HEK293 (cell line): ENCODE data around the gene ITPKC.

Experiments used
- CTCF ChIA-PET: fragments of 350-600 bp; formaldehyde crosslinking; extraction: SDS; loops from one replicate; lab custom pipeline; 2021; ENCODE audit warnings: antibody characterized with exemption; lab: Yijun Ruan, JAX
- POLR2A ChIA-PET: fragments of 300-600 bp; formaldehyde crosslinking; extraction: SDS; loops from one replicate; lab custom pipeline; 2020; ENCODE audit warnings: antibody characterized with exemption, inconsistent platforms; lab: Yijun Ruan, JAX
- H3K27ac ChIP-seq: fragments of 200-500 bp; sonication (Bioruptor generic); 2 replicates; pipeline ENCODE4 v1.5.1; 2014; ENCODE audit warnings: low read depth, low read length, control low read depth, inconsistent platforms; ENCODE audit errors: extremely low read depth
- H3K36me3 ChIP-seq, 2 experiments: fragments of 200-500 bp in 1 of 2; sonication (Bioruptor generic) in 1 of 2; 1 replicate in 1 of 2; 2 replicates in 1 of 2; pipeline ENCODE4 v1.5.1; 2014 to 2017; ENCODE audit warnings: inconsistent platforms in 2 of 2, low read length in 2 of 2; ENCODE audit not compliant: control insufficient read depth in 2 of 2, insufficient read depth in 1 of 2
- H3K4me1 ChIP-seq: fragments of 200-500 bp; sonication (Bioruptor generic); 2 replicates; pipeline ENCODE4 v1.5.1; 2014; ENCODE audit warnings: mild to moderate bottlenecking, low read length, inconsistent platforms; ENCODE audit not compliant: control insufficient read depth, insufficient read depth
- H3K4me3 ChIP-seq: 2 replicates; pipeline ENCODE4 v1.5.1; 2011; ENCODE audit warnings: low read depth, mild to moderate bottlenecking, control low read depth, low read length, moderate library complexity
- H3K9me3 ChIP-seq: fragments of 200-500 bp; sonication (Bioruptor generic); 2 replicates; pipeline ENCODE4 v1.5.1; 2014; ENCODE audit warnings: low read depth, low read length, inconsistent platforms; ENCODE audit not compliant: control insufficient read depth, insufficient read depth
- EGR2 ChIP-seq: fragments of 450-650 bp; formaldehyde crosslinking; IDR thresholded peaks from 2 replicates; pipeline ENCODE4 v1.5.1; 2016; ENCODE audit warnings: low read depth, missing biosample characterization, missing genetic modification characterization
- FEZF1 ChIP-seq: fragments of 450-650 bp; formaldehyde crosslinking; IDR thresholded peaks from 2 replicates; pipeline ENCODE4 v1.5.1; 2016; ENCODE audit warnings: missing biosample characterization, missing genetic modification characterization
- GLIS1 ChIP-seq: fragments of 450-650 bp; formaldehyde crosslinking; IDR thresholded peaks from 2 replicates; pipeline ENCODE4 v1.5.1; 2016; ENCODE audit warnings: missing biosample characterization, missing genetic modification characterization
- ZBTB17 ChIP-seq: fragments of 450-650 bp; formaldehyde crosslinking; IDR thresholded peaks from 2 replicates; pipeline ENCODE4 v1.5.1; 2016; ENCODE audit warnings: missing biosample characterization, missing genetic modification characterization
- ZNF23 ChIP-seq: fragments of 450-650 bp; formaldehyde crosslinking; IDR thresholded peaks from 2 replicates; pipeline ENCODE4 v1.5.1; 2016; ENCODE audit warnings: missing biosample characterization, missing genetic modification characterization, borderline replicate concordance
- ZNF433 ChIP-seq: fragments of 450-650 bp; formaldehyde crosslinking; IDR thresholded peaks from 2 replicates; pipeline ENCODE4 v1.5.1; 2016; ENCODE audit warnings: missing biosample characterization, missing genetic modification characterization, low read depth
- ZNF830 ChIP-seq: fragments of 450-650 bp; IDR thresholded peaks from 2 replicates; pipeline ENCODE4 v1.5.0; 2018; ENCODE audit warnings: missing biosample characterization, missing genetic modification characterization, low read depth, mild to moderate bottlenecking, moderate library complexity
- ZSCAN30 ChIP-seq: fragments of 450-650 bp; IDR thresholded peaks from 2 replicates; pipeline ENCODE4 v1.5.1; 2018; ENCODE audit warnings: missing biosample characterization, mild to moderate bottlenecking, missing genetic modification characterization, moderate library complexity
- TF ChIP-seq, protein P1 (sequence below): fragments of 450-650 bp; formaldehyde crosslinking; optimal IDR thresholded peaks from 2 replicates; pipeline ENCODE3; 2016; ENCODE audit warnings: missing biosample characterization, mild to moderate bottlenecking, missing genetic modification characterization
- TF ChIP-seq, protein P2 (sequence below): fragments of 450-650 bp; formaldehyde crosslinking; IDR thresholded peaks from 2 replicates; pipeline ENCODE4 v1.5.1; 2016; ENCODE audit warnings: missing biosample characterization, missing genetic modification characterization

Gene ITPKC

DNA sequence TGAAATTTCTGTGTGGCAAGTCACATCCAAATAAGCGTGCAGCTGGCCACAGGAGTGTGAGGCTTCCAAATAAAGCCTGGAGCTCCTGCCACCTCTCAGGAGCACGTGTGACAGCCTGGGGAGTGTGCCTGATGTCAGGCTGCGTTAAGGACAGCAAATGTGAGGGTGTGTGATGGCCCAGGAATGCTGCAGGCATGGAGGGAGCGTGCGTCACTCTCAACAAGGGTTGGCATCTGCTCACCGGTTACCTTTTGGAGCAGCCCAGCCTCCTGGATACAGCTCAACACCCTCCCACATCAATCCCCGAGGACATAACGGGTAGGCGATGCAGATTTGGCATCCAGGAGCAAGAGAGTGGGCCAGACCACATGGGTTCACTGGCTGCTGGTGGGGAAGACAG lies 45.5 kb upstream of the ITPKC start:
- H3K4me3 ChIP-seq: no peak overlapping the region
- peaks cover 6% of the 10 kb centered on the region; the same call in 1 of the 2 replicates for H3K4me1 ChIP-seq
- H3K9me3 ChIP-seq: no peaks in the 10 kb centered on the region; the same call in 1 of the 2 replicates
- no peak overlapping the region for H3K27ac ChIP-seq
- TF ChIP-seq ZSCAN30 (tag by site-specific recombination) (no peak), EGR2 (tag by site-specific recombination) (0 out of 2 replicates have a peak, but pooled peaks have one; percentile 28)
- TF ChIP-seq, protein P1, sequence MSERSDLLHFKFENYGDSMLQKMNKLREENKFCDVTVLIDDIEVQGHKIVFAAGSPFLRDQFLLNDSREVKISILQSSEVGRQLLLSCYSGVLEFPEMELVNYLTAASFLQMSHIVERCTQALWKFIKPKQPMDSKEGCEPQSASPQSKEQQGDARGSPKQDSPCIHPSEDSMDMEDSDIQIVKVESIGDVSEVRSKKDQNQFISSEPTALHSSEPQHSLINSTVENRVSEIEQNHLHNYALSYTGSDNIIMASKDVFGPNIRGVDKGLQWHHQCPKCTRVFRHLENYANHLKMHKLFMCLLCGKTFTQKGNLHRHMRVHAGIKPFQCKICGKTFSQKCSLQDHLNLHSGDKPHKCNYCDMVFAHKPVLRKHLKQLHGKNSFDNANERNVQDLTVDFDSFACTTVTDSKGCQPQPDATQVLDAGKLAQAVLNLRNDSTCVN: no peak
- TF ChIP-seq, protein P2, sequence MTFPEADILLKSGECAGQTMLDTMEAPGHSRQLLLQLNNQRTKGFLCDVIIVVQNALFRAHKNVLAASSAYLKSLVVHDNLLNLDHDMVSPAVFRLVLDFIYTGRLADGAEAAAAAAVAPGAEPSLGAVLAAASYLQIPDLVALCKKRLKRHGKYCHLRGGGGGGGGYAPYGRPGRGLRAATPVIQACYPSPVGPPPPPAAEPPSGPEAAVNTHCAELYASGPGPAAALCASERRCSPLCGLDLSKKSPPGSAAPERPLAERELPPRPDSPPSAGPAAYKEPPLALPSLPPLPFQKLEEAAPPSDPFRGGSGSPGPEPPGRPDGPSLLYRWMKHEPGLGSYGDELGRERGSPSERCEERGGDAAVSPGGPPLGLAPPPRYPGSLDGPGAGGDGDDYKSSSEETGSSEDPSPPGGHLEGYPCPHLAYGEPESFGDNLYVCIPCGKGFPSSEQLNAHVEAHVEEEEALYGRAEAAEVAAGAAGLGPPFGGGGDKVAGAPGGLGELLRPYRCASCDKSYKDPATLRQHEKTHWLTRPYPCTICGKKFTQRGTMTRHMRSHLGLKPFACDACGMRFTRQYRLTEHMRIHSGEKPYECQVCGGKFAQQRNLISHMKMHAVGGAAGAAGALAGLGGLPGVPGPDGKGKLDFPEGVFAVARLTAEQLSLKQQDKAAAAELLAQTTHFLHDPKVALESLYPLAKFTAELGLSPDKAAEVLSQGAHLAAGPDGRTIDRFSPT (tag by site-specific recombination): 0 out of 2 replicates have a peak, but pooled peaks have one; percentile 11
- CTCF ChIA-PET: interaction anchor here (0.6 to 1.7 kb wide), 5 partner anchors 8 to 218 kb away, joined by 3 to 10 read pairs (median 3); no protein-coding TSS in a partner anchor
- POLR2A ChIA-PET: no interaction called here
- peaks cover 51 to 81% of the 10 kb centered on the region in 2 experiments for H3K36me3 ChIP-seq

DNA sequence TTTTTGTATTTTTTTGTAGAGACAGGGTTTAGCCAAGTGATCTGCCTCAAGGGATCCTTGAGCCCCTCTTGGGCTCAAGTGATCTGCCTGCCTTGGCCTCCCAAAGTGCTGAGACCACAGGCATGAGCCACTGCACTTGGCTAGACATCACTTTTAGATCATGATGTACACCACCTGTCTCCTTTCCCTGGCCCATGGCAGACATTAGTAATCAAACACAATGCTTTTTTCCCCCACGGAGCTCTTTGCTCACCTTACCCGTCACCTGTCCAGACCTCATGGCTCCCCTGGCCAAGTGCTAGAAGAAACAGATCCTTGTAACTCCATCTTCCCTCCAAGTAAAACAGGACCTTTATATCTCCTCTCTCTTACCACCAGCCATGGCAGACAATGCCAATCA lies 44.9 kb upstream of the ITPKC start:
- Histone ChIP-seq H3K27ac (no peak overlapping the region), H3K4me3 (no peak overlapping the region), H3K4me1 (peaks cover 3% of the 10 kb centered on the region; the same call in 1 of the 2 replicates), H3K9me3 (no peaks in the 10 kb centered on the region; the same call in 1 of the 2 replicates), H3K36me3 (peaks cover 58 to 82% of the 10 kb centered on the region in 2 experiments)
- ChIA-PET POLR2A (no interaction called here), CTCF (interaction anchor here (0.6 to 1.7 kb wide), 7 partner anchors 9 to 303 kb away, joined by 3 to 10 read pairs (median 4); no protein-coding TSS in a partner anchor)
- TF ChIP-seq ZNF433 (tag by site-specific recombination) (no peak), FEZF1 (tag by site-specific recombination) (no peak), ZBTB17 (tag by site-specific recombination) (peak; percentile 86; the same call in 1 of the 2 replicates), ZNF23 (tag by site-specific recombination) (peak; percentile 90; the same call in 1 of the 2 replicates)

DNA sequence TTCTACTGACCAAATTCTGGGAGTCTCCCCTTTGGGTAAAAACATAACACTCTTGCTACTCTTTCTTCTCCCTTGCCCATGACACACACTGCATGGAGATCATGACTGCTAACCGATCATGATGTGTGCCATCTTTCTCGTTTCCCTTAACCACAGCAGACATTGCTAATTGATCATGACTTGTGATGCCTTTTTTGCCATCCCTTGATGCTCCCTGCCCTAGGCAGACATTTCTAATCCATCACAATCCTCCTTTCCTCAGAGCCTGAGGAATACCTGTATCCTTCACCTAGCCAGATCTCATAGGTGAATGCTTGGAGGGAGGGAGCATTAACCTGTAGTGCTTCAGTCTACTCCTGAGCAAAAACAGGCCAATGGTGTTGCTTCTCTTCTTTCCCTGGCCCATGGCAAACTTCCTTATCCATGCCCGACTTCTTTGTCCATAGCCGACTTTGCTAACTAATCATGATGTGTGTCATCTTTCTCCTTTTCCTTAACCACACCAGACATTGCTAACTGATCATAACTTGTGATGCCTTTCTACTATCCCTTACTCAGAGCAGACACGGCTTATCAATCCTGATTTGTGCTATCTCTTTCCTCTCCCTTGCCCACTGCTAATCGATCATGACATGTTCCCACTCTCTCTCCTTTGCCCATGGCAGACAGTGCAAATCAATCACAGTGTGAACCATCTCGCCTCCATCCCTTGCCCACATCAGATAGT lies 44.2 kb upstream of the ITPKC start:
- Histone ChIP-seq H3K27ac (no peak overlapping the region), H3K9me3 (no peaks in the 10 kb centered on the region; the same call in 1 of the 2 replicates), H3K4me1 (peaks cover 3% of the 10 kb centered on the region; the same call in 1 of the 2 replicates), H3K36me3 (peaks cover 65 to 86% of the 10 kb centered on the region in 2 experiments), H3K4me3 (no peak overlapping the region)
- ChIA-PET CTCF (interaction anchor here (0.6 to 2.0 kb wide), 4 partner anchors 32 to 281 kb away, joined by 4 to 8 read pairs (median 4); no protein-coding TSS in a partner anchor), POLR2A (no interaction called here)
- TF ChIP-seq ZNF830 (tag by site-specific recombination) (no peak), ZNF23 (tag by site-specific recombination) (peak; percentile 87; the same call in 1 of the 2 replicates), ZBTB17 (tag by site-specific recombination) (peak; percentile 98)

DNA sequence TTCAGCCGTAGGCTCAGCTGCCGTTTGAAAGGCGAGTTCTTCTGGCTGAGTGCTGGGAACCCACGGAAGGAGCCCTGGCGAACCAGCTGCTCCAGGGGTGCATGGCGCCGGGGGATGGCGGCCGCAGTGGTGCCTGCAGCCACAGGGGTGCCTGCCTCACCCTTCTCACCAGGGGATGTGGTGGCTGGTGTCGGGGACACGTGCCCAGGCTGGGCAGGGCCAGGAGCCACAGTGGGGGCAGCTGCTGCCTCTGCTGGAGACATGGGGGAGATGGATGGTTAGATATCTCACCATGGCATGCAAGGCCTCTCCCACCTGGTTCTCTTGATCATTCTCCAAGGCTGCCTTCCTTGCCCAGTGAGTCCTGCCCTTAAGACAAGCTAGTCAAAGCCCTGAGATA lies 43.5 kb upstream of the ITPKC start:
- peaks cover 3% of the 10 kb centered on the region; the same call in 1 of the 2 replicates for H3K4me1 ChIP-seq
- H3K36me3 ChIP-seq: peaks cover 71 to 86% of the 10 kb centered on the region in 2 experiments
- H3K27ac ChIP-seq: no peak overlapping the region
- POLR2A ChIA-PET: interaction anchor here (0.6 to 1.0 kb wide), 2 partner anchors 10 to 427 kb away, joined by 3 to 4 read pairs; no protein-coding TSS in a partner anchor
- peak; percentile 13; the same call in 1 of the 2 replicates for TF ChIP-seq GLIS1 (tag by site-specific recombination)
- TF ChIP-seq, protein P1: no peak
- H3K9me3 ChIP-seq: no peaks in the 10 kb centered on the region; the same call in 1 of the 2 replicates
- CTCF ChIA-PET: interaction anchor here (0.6 to 2.0 kb wide), 2 partner anchors 38 to 147 kb away, joined by 5 to 8 read pairs; no protein-coding TSS in a partner anchor
- no peak overlapping the region for H3K4me3 ChIP-seq
